ENCODE data around the gene ANKRD39.
A peak's percentile ranks its signal among the peaks of the same experiment; 100 is the strongest.

Gene ANKRD39

GRCh38 chr2:96877631-96878092, 19.8 kb upstream of the ANKRD39 start:
- 93 to 96% methylated on average over 11 to 15 of the region's 15 CpGs for WGBS, 2 experiments (ENCODE audit: insufficient coverage in 2 of 2)
- no peaks in the 10 kb centered on the region for H3K36me3 ChIP-seq (ENCODE audit: control insufficient read depth, insufficient read depth, low read length)
- H3K4me3 ChIP-seq (ENCODE audit: extremely low read depth, insufficient read depth, low read length, poor library complexity, severe bottlenecking), result no peak overlapping the region
- H3K27ac ChIP-seq (ENCODE audit: low read depth, low read length, severe bottlenecking), result no peak overlapping the region
- H3K4me1 ChIP-seq (ENCODE audit: control insufficient read depth, insufficient read depth, low read length, poor library complexity, severe bottlenecking), result peaks cover 59% of the 10 kb centered on the region
- no peaks in the 10 kb centered on the region for H3K9me3 ChIP-seq (ENCODE audit: control insufficient read depth, low read length)

GRCh38 chr2:96877042-96877451, 19.2 kb upstream of the ANKRD39 start:
- Histone ChIP-seq H3K4me1 (ENCODE audit: control insufficient read depth, insufficient read depth, low read length, poor library complexity, severe bottlenecking) (peaks cover 58% of the 10 kb centered on the region), H3K27ac (ENCODE audit: low read depth, low read length, severe bottlenecking) (peak overlapping the region; percentile 56), H3K36me3 (ENCODE audit: control insufficient read depth, insufficient read depth, low read length) (no peaks in the 10 kb centered on the region), H3K4me3 (ENCODE audit: extremely low read depth, insufficient read depth, low read length, poor library complexity, severe bottlenecking) (no peak overlapping the region), H3K9me3 (ENCODE audit: control insufficient read depth, low read length) (no peaks in the 10 kb centered on the region)
- 100% methylated on average over 1 of the region's 6 CpGs; no CpG with 5 or more reads in 1 of the 2 experiments for WGBS, 2 experiments (ENCODE audit: insufficient coverage in 2 of 2)

- Histone ChIP-seq H3K4me3 (ENCODE audit: extremely low read depth, insufficient read depth, low read length, poor library complexity, severe bottlenecking) (no peak overlapping the region), H3K36me3 (ENCODE audit: control insufficient read depth, insufficient read depth, low read length) (no peaks in the 10 kb centered on the region), H3K9me3 (ENCODE audit: control insufficient read depth, low read length) (no peaks in the 10 kb centered on the region), H3K27ac (ENCODE audit: low read depth, low read length, severe bottlenecking) (peak overlapping the region; percentile 56), H3K4me1 (ENCODE audit: control insufficient read depth, insufficient read depth, low read length, poor library complexity, severe bottlenecking) (peaks cover 53% of the 10 kb centered on the region)
- 86 to 88% methylated on average over 13 to 14 of the region's 16 CpGs for WGBS, 2 experiments (ENCODE audit: insufficient coverage in 2 of 2)
These were observed 18.6 kb upstream of the ANKRD39 start for GRCh38 chr2:96876269-96877041.

- no peak overlapping the region for H3K4me3 ChIP-seq (ENCODE audit: extremely low read depth, insufficient read depth, low read length, poor library complexity, severe bottlenecking)
- 42 to 53% methylated on average over 13 to 14 of the region's 14 CpGs for WGBS, 2 experiments (ENCODE audit: insufficient coverage in 2 of 2)
- H3K9me3 ChIP-seq (ENCODE audit: control insufficient read depth, low read length), result no peaks in the 10 kb centered on the region
- H3K27ac ChIP-seq (ENCODE audit: low read depth, low read length, severe bottlenecking), result peak overlapping the region; percentile 58
- peaks cover 49% of the 10 kb centered on the region for H3K4me1 ChIP-seq (ENCODE audit: control insufficient read depth, insufficient read depth, low read length, poor library complexity, severe bottlenecking)
- no peaks in the 10 kb centered on the region for H3K36me3 ChIP-seq (ENCODE audit: control insufficient read depth, insufficient read depth, low read length)
These were observed 17.9 kb upstream of the ANKRD39 start for GRCh38 chr2:96875498-96876268.

GRCh38 chr2:96874198-96874831, 16.5 kb upstream of the ANKRD39 start:
- Histone ChIP-seq H3K4me1 (ENCODE audit: control insufficient read depth, insufficient read depth, low read length, poor library complexity, severe bottlenecking) (peaks cover 52% of the 10 kb centered on the region), H3K9me3 (ENCODE audit: control insufficient read depth, low read length) (no peaks in the 10 kb centered on the region), H3K36me3 (ENCODE audit: control insufficient read depth, insufficient read depth, low read length) (no peaks in the 10 kb centered on the region), H3K27ac (ENCODE audit: low read depth, low read length, severe bottlenecking) (peak overlapping the region; percentile 66), H3K4me3 (ENCODE audit: extremely low read depth, insufficient read depth, low read length, poor library complexity, severe bottlenecking) (no peak overlapping the region)
- 83 to 86% methylated on average over 9 to 13 of the region's 18 CpGs for WGBS, 2 experiments (ENCODE audit: insufficient coverage in 2 of 2)

GRCh38 chr2:96873651-96874096, 15.9 kb upstream of the ANKRD39 start:
- Histone ChIP-seq H3K4me1 (ENCODE audit: control insufficient read depth, insufficient read depth, low read length, poor library complexity, severe bottlenecking) (peaks cover 52% of the 10 kb centered on the region), H3K4me3 (ENCODE audit: extremely low read depth, insufficient read depth, low read length, poor library complexity, severe bottlenecking) (no peak overlapping the region), H3K9me3 (ENCODE audit: control insufficient read depth, low read length) (no peaks in the 10 kb centered on the region), H3K36me3 (ENCODE audit: control insufficient read depth, insufficient read depth, low read length) (no peaks in the 10 kb centered on the region), H3K27ac (ENCODE audit: low read depth, low read length, severe bottlenecking) (peak overlapping the region; percentile 67)
- WGBS, 2 experiments (ENCODE audit: insufficient coverage in 2 of 2), result 53 to 78% methylated on average over 4 of the region's 8 CpGs

GRCh38 chr2:96872591-96873349, 15.0 kb upstream of the ANKRD39 start:
- Histone ChIP-seq H3K4me1 (ENCODE audit: control insufficient read depth, insufficient read depth, low read length, poor library complexity, severe bottlenecking) (peaks cover 51% of the 10 kb centered on the region), H3K27ac (ENCODE audit: low read depth, low read length, severe bottlenecking) (peak overlapping the region; percentile 67), H3K36me3 (ENCODE audit: control insufficient read depth, insufficient read depth, low read length) (peaks cover under 1% of the 10 kb centered on the region), H3K9me3 (ENCODE audit: control insufficient read depth, low read length) (no peaks in the 10 kb centered on the region), H3K4me3 (ENCODE audit: extremely low read depth, insufficient read depth, low read length, poor library complexity, severe bottlenecking) (peak overlapping the region; percentile 2)
- WGBS, 2 experiments (ENCODE audit: insufficient coverage in 2 of 2), result 68 to 83% methylated on average over 8 to 10 of the region's 14 CpGs

- Histone ChIP-seq H3K4me1 (ENCODE audit: control insufficient read depth, insufficient read depth, low read length, poor library complexity, severe bottlenecking) (peaks cover 48% of the 10 kb centered on the region), H3K9me3 (ENCODE audit: control insufficient read depth, low read length) (no peaks in the 10 kb centered on the region), H3K4me3 (ENCODE audit: extremely low read depth, insufficient read depth, low read length, poor library complexity, severe bottlenecking) (peak overlapping the region; percentile 90), H3K27ac (ENCODE audit: low read depth, low read length, severe bottlenecking) (no peak overlapping the region), H3K36me3 (ENCODE audit: control insufficient read depth, insufficient read depth, low read length) (peaks cover 21% of the 10 kb centered on the region)
- 46 to 62% methylated on average over 6 to 8 of the region's 13 CpGs for WGBS, 2 experiments (ENCODE audit: insufficient coverage in 2 of 2)
These were observed 12.9 kb upstream of the ANKRD39 start for GRCh38 chr2:96870626-96871255.

GRCh38 chr2:96869822-96870625, 12.2 kb upstream of the ANKRD39 start, which contains the start of gene SEMA4C:
Gene SEMA4C (minus strand): TSS chr2:96870080. CDS start chr2:96867886, 2,194 bp downstream.
- WGBS, 2 experiments (ENCODE audit: insufficient coverage in 2 of 2), result 1 to 2% methylated on average over 67 to 76 of the region's 93 CpGs
- H3K4me3 ChIP-seq (ENCODE audit: extremely low read depth, insufficient read depth, low read length, poor library complexity, severe bottlenecking), result peak within 1 kb of the TSS; percentile 90

More at GRCh38 chr2:96869822-96870625, 12.2 kb upstream of the ANKRD39 start, which contains the start of gene SEMA4C:
- Histone ChIP-seq H3K36me3 (ENCODE audit: control insufficient read depth, insufficient read depth, low read length) (peaks cover 28% of the 10 kb centered on the region), H3K9me3 (ENCODE audit: control insufficient read depth, low read length) (no peaks in the 10 kb centered on the region), H3K4me1 (ENCODE audit: control insufficient read depth, insufficient read depth, low read length, poor library complexity, severe bottlenecking) (peaks cover 40% of the 10 kb centered on the region), H3K27ac (ENCODE audit: low read depth, low read length, severe bottlenecking) (peak within 1 kb of the TSS; percentile 95)

Data from mesodermal cell (in vitro differentiated cells).